A673 (cell line): Measurements from ENCODE around the gene CXCL3. TPM values are rescaled to one million over a fixed set of nuclear protein-coding genes. Genes with fewer than 3 reads are reported as not detected.

Experiments
- BruUV-seq: library from RNA; stranded (reverse); fragments of 400-500 nt; replicated peaks from 2 replicates; lab custom pipeline; 2021; lab: Mats Ljungman, UMichigan
- CTCF ChIA-PET: fragments of 300-600 bp; sonication (Branson Sonifier 250); formaldehyde crosslinking; loops from one replicate; lab custom pipeline; 2022; ENCODE audit warnings: antibody characterized with exemption; lab: Charles Lee
- POLR2A ChIA-PET: fragments of 300-600 bp; sonication (Branson Sonifier 250); formaldehyde crosslinking; loops from one replicate; lab custom pipeline; 2022; ENCODE audit warnings: antibody characterized with exemption; ENCODE audit not compliant: low non-redundant PET; lab: Charles Lee
- DNase-seq: peaks from one replicate; pipeline ENCODE4 v3.0.0-alpha.2; 2015; ENCODE audit warnings: low spot score
- H3K27ac ChIP-seq: fragments of 200-600 bp; sonication (generic); 2 replicates; pipeline ENCODE4 v1.5.1; 2016; ENCODE audit warnings: mixed run types, low read depth, mild to moderate bottlenecking, mixed read lengths, antibody characterized with exemption, low read length; ENCODE audit not compliant: poor library complexity, severe bottlenecking
- H3K27me3 ChIP-seq: fragments of 200-600 bp; sonication (generic); replicated peaks from 2 replicates; pipeline ENCODE4 v1.6.1; 2017; ENCODE audit warnings: mixed run types, low read depth, mild to moderate bottlenecking, mixed read lengths, antibody characterized with exemption, low read length; ENCODE audit not compliant: insufficient read depth, poor library complexity
- H3K36me3 ChIP-seq: fragments of 200-600 bp; sonication (generic); 2 replicates; pipeline ENCODE4 v1.6.1; 2016; ENCODE audit warnings: mixed run types, mild to moderate bottlenecking, mixed read lengths, antibody characterized with exemption, low read length; ENCODE audit not compliant: insufficient read depth, poor library complexity, severe bottlenecking
- H3K4me1 ChIP-seq: fragments of 200-600 bp; sonication (generic); 2 replicates; pipeline ENCODE4 v1.6.1; 2017; ENCODE audit warnings: mixed run types, mild to moderate bottlenecking, mixed read lengths, antibody characterized with exemption, low read length; ENCODE audit not compliant: insufficient read depth, poor library complexity, severe bottlenecking
- H3K4me3 ChIP-seq: fragments of 200-600 bp; sonication (generic); 2 replicates; pipeline ENCODE4 v1.5.1; 2016; ENCODE audit warnings: low read depth, mixed run types, mild to moderate bottlenecking, mixed read lengths, low read length; ENCODE audit not compliant: poor library complexity, severe bottlenecking
- H3K9me3 ChIP-seq: fragments of 200-600 bp; sonication (generic); 2 replicates; pipeline ENCODE4 v1.6.1; 2016; ENCODE audit warnings: mixed run types, low read depth, mild to moderate bottlenecking, mixed read lengths, antibody characterized with exemption, low read length; ENCODE audit not compliant: poor library complexity, severe bottlenecking
- CTCF ChIP-seq: fragments of 300-800, 200-600 bp; sonication (generic); conservative IDR thresholded peaks from 2 replicates; pipeline ENCODE4 v1.5.1; 2017; ENCODE audit warnings: low read depth, mild to moderate bottlenecking, antibody characterized with exemption, low read length, moderate library complexity, mixed read lengths
- EZH2 ChIP-seq: fragments of 200-600 bp; sonication (generic); IDR thresholded peaks from 2 replicates; pipeline ENCODE4 v1.6.1; 2017; ENCODE audit warnings: borderline replicate concordance, low read depth, mild to moderate bottlenecking, mixed read lengths, antibody characterized with exemption, low read length; ENCODE audit not compliant: poor library complexity, severe bottlenecking
- intact Hi-C: fragments of 100-400 bp; cut with micrococcal nuclease; formaldehyde crosslinking; loops from one replicate; pipeline ENCODE4 v1.10.0; 2022; ENCODE audit not compliant: unreplicated experiment
- total RNA-seq: library from RNA; stranded (reverse); gene quantifications from 2 replicates; pipeline ENCODE4 v1.2.3, GENCODE V29; 2021

The CXCL3 gene
- total RNA-seq, 1 experiment from 2014 or later = 0.24 TPM

- ChIA-PET CTCF (no interaction called here), POLR2A (no interaction called here)
- H3K4me1 ChIP-seq = no peaks in the 10 kb centered on the region
- H3K27me3 ChIP-seq = no peaks in the 10 kb centered on the region
- no peak for TF ChIP-seq EZH2
- no peak for TF ChIP-seq CTCF
- H3K9me3 ChIP-seq = no peaks in the 10 kb centered on the region
- BruUV-seq = no TSS peak
- no peaks in the 10 kb centered on the region for H3K36me3 ChIP-seq
- H3K27ac ChIP-seq = no peak overlapping the region
- no peak for DNase-seq
- no peak overlapping the region for H3K4me3 ChIP-seq
- intact Hi-C loops = no loop called here
Measured at GRCh38 chr4:74018116-74018515, 20.4 kb downstream of the CXCL3 start.

DNA sequence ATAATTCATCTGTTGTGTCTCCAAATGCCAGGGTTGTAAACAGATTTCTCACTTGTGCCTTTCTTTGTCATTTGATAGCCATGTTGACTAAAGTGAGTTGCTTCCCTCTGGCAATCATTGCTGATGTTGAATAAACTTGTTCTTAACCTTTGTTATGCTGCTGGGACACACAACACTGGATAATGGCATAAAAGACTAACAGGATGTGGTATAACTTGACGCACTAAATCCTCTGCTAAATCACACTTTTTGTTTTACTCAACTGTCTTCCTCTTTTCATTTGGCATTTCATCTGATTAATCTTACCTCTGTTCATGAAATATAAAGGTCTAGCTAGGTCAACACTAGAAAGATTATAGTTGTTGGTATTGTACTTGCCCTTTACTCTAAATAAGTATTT is 22.4 kb downstream of the CXCL3 start:
- intact Hi-C loops = no loop called here
- Histone ChIP-seq H3K4me1 (no peaks in the 10 kb centered on the region), H3K27ac (no peak overlapping the region), H3K36me3 (no peaks in the 10 kb centered on the region), H3K4me3 (no peak overlapping the region), H3K27me3 (no peaks in the 10 kb centered on the region), H3K9me3 (no peaks in the 10 kb centered on the region)
- ChIA-PET POLR2A (no interaction called here), CTCF (no interaction called here)
- no TSS peak for BruUV-seq
- DNase-seq = no peak
- TF ChIP-seq EZH2 (no peak), CTCF (no peak)

DNA sequence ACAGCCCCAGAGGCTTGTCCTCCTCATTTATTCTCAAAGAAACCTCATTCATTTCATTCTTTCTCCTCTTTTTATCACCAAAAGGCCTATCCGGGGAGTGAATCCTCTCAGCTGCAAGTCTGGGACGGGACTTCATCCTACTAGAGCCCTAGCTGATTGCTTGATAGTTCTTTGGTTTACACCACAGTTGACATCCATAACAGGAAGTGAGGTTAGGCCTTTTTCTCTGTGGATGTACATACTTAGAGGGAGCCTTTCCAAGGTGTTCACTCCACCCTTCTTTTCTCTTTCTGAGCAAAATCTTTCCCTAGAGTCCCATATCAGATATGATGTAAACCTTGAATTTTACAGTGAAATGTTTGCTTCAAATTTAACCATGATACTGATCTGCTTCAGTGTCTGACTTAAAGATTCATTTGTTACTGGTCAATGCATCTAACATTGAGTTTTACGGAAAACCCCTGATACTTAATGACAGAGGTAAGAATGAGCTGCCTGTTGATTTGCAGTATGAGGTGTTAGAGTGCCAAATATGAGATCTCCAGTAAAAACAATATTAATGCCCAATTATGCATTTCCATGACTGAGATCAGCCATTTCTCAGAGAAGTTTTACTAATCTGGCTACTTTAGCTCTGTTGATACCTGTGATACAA is 23.2 kb downstream of the CXCL3 start:
- no peak for DNase-seq
- Histone ChIP-seq H3K9me3 (no peaks in the 10 kb centered on the region), H3K4me3 (no peak overlapping the region), H3K27ac (no peak overlapping the region), H3K4me1 (no peaks in the 10 kb centered on the region), H3K36me3 (no peaks in the 10 kb centered on the region), H3K27me3 (no peaks in the 10 kb centered on the region)
- CTCF ChIA-PET = no interaction called here
- intact Hi-C loops = no loop called here
- POLR2A ChIA-PET = no interaction called here
- BruUV-seq = no TSS peak
- TF ChIP-seq EZH2 (no peak), CTCF (no peak)
